HepG2 (cell line): ENCODE data around the gene SLC17A9. TPM values are rescaled to one million over a fixed set of nuclear protein-coding genes. Genes with fewer than 3 reads are reported as not detected.
A peak's percentile ranks its signal among the peaks of the same experiment; 100 is the strongest.

ENCODE experiments used
- ATAC-seq: fragments of 200-7000 bp; cut with Tn5 transposase; 3 replicates; pipeline ENCODE4 v1.9.1; 2020; ENCODE audit warnings: mild to moderate bottlenecking, moderate library complexity
- BruUV-seq: library from RNA; stranded (reverse); fragments of 400-500 nt; replicated peaks from 2 replicates; lab custom pipeline; 2021; lab: Mats Ljungman, UMichigan
- CTCF ChIA-PET: fragments of 300-600 bp; formaldehyde crosslinking; extraction: SDS; loops from one replicate; lab custom pipeline; 2021; ENCODE audit warnings: low total read pairs, inconsistent platforms, low intra/inter-chr PET ratio; lab: Yijun Ruan, JAX
- POLR2A ChIA-PET: fragments of 350-600 bp; sonication (Branson Sonifier 250); formaldehyde crosslinking; loops from one replicate; lab custom pipeline; 2020; ENCODE audit warnings: antibody characterized with exemption, inconsistent platforms; lab: Yijun Ruan, JAX
- DNase-seq: peaks from one replicate; pipeline ENCODE4 v3.0.0-alpha.2; 2015; ENCODE audit warnings: low spot score
- FAIRE-seq: peaks from 3 replicates; lab custom pipeline; 2011; peaks lifted over from hg19 to GRCh38; lab: Jason Lieb, UNC
- H2AFZ ChIP-seq: one replicate; pipeline ENCODE4 v1.6.1; 2011; ENCODE audit warnings: low read length, inconsistent platforms
- H3K27ac ChIP-seq: fragments of 300-600 bp; 3 replicates; pipeline ENCODE4 v1.8.0; 2011; ENCODE audit warnings: mixed run types, mild to moderate bottlenecking, mixed read lengths, low read length, inconsistent platforms; ENCODE audit not compliant: insufficient read depth; ENCODE audit errors: extremely low read length
- H3K27me3 ChIP-seq, 2 experiments: fragments of 200-600 bp in 1 of 2; 2 replicates in 1 of 2; 3 replicates in 1 of 2; pipeline versions ENCODE4 v1.6.0 to v1.8.0; 2011; ENCODE audit warnings: low read length in 2 of 2, mild to moderate bottlenecking in 2 of 2, moderate library complexity in 2 of 2, inconsistent platforms in 1 of 2; ENCODE audit not compliant: insufficient read depth in 2 of 2, control insufficient read depth in 1 of 2
- H3K36me3 ChIP-seq, 2 experiments: fragments of 200-600 bp in 1 of 2; replicated peaks in 1 of 2; 2 replicates in 1 of 2; 3 replicates in 1 of 2; pipeline versions ENCODE4 v1.5.1 to v1.8.0; 2011; ENCODE audit warnings: low read length in 2 of 2, inconsistent platforms in 1 of 2; ENCODE audit not compliant: insufficient read depth in 2 of 2, control insufficient read depth in 1 of 2
- H3K4me1 ChIP-seq: 2 replicates; pipeline ENCODE4 v1.5.1; 2012; ENCODE audit warnings: low read length, inconsistent platforms; ENCODE audit not compliant: insufficient read depth
- H3K4me2 ChIP-seq: 2 replicates; pipeline ENCODE4 v1.6.0; 2011; ENCODE audit warnings: low read depth, low read length, inconsistent platforms
- H3K4me3 ChIP-seq, 3 experiments: fragments of 200-600 bp in 1 of 3; sonication (generic), shearing (Covaris generic) in 1 of 3; replicated peaks in 1 of 3; 2 replicates each; pipeline ENCODE4 v1.5.1; 2011 to 2016; ENCODE audit warnings: low read length in 3 of 3, inconsistent platforms in 2 of 3, low read depth in 2 of 3, mild to moderate bottlenecking in 2 of 3, control low read depth in 1 of 3, mixed read lengths in 1 of 3; ENCODE audit not compliant: insufficient read depth in 1 of 3
- H3K79me2 ChIP-seq: one replicate; pipeline ENCODE4 v1.6.1; 2011; ENCODE audit warnings: low read length, inconsistent platforms; ENCODE audit not compliant: insufficient read depth
- H3K9ac ChIP-seq: 2 replicates; pipeline ENCODE4 v1.6.0; 2011; ENCODE audit warnings: mild to moderate bottlenecking, low read depth, low read length, inconsistent platforms; ENCODE audit not compliant: insufficient read depth
- H3K9me3 ChIP-seq: 2 replicates; pipeline ENCODE4 v1.5.1; 2012; ENCODE audit warnings: mild to moderate bottlenecking, low read length
- H4K20me1 ChIP-seq: 2 replicates; pipeline ENCODE4 v1.6.0; 2011; ENCODE audit warnings: inconsistent platforms, mild to moderate bottlenecking, low read length, moderate library complexity; ENCODE audit not compliant: insufficient read depth
- AKAP8 ChIP-seq: sonication (generic); formaldehyde crosslinking; IDR thresholded peaks from 2 replicates; pipeline ENCODE4 v1.5.1; 2020; ENCODE audit warnings: mild to moderate bottlenecking, missing genetic modification reagents
- ARNT ChIP-seq: fragments of 450-650 bp; IDR thresholded peaks from 2 replicates; pipeline ENCODE4 v1.6.1; 2017
- ATF3 ChIP-seq: sonication (generic); formaldehyde crosslinking; IDR thresholded peaks from 2 replicates; pipeline ENCODE4 v1.4.0; 2020; ENCODE audit warnings: missing genetic modification reagents
- ATF7-NPFF ChIP-seq: sonication (generic); formaldehyde crosslinking; IDR thresholded peaks from 2 replicates; pipeline ENCODE4 v1.8.1; 2023; ENCODE audit warnings: mild to moderate bottlenecking, low read depth, missing genetic modification reagents, moderate library complexity
- CREB1 ChIP-seq, 2 experiments: fragments of 450-650 bp in 1 of 2; IDR thresholded peaks; 2 replicates each; pipeline ENCODE4 v1.6.1; 2016 to 2017; ENCODE audit warnings: control low read depth in 1 of 2, mild to moderate bottlenecking in 1 of 2, missing compliant biosample characterization in 1 of 2, missing genetic modification characterization in 1 of 2
- FOSL2 ChIP-seq: sonication (generic); formaldehyde crosslinking; IDR thresholded peaks from 2 replicates; pipeline ENCODE4 v1.4.0; 2020; ENCODE audit warnings: missing genetic modification reagents
- GATA4 ChIP-seq: sonication (generic); IDR thresholded peaks from 2 replicates; pipeline ENCODE4 v1.6.1; 2016; ENCODE audit warnings: antibody characterized with exemption, low read depth, borderline replicate concordance
- HCFC1 ChIP-seq: fragments of 150-350 bp; IDR thresholded peaks from 2 replicates; pipeline ENCODE4 v1.6.1; 2014; ENCODE audit warnings: low read depth, low read length
- HES4 ChIP-seq: sonication (generic); formaldehyde crosslinking; IDR thresholded peaks from 2 replicates; pipeline ENCODE4 v1.9.0; 2021; ENCODE audit warnings: mild to moderate bottlenecking, missing genetic modification reagents, borderline replicate concordance
- MAF1 ChIP-seq: sonication (generic); formaldehyde crosslinking; IDR thresholded peaks from 2 replicates; pipeline ENCODE4 v1.5.0; 2020; ENCODE audit warnings: missing genetic modification reagents, borderline replicate concordance
- NRL ChIP-seq: sonication (generic); formaldehyde crosslinking; IDR thresholded peaks from 2 replicates; pipeline ENCODE4 v1.5.0; 2020; ENCODE audit warnings: missing genetic modification reagents, mild to moderate bottlenecking, moderate library complexity, borderline replicate concordance
- PHF20 ChIP-seq: sonication (generic); formaldehyde crosslinking; IDR thresholded peaks from 2 replicates; pipeline ENCODE4 v1.5.0; 2020; ENCODE audit warnings: mild to moderate bottlenecking, missing genetic modification reagents
- RFX3 ChIP-seq: IDR thresholded peaks from 2 replicates; pipeline ENCODE4 v1.6.1; 2016; ENCODE audit warnings: missing biosample characterization, missing genetic modification reagents
- RXRA ChIP-seq: sonication (generic); formaldehyde crosslinking; IDR thresholded peaks from 2 replicates; pipeline ENCODE4 v1.5.1; 2020; ENCODE audit warnings: missing genetic modification reagents
- ZBTB1 ChIP-seq: sonication (generic); formaldehyde crosslinking; IDR thresholded peaks from 2 replicates; pipeline ENCODE4 v1.4.0; 2020; ENCODE audit warnings: missing genetic modification reagents, borderline replicate concordance
- ZFY ChIP-seq: sonication (generic); formaldehyde crosslinking; IDR thresholded peaks from 2 replicates; pipeline ENCODE4 v1.4.0; 2020; ENCODE audit warnings: missing genetic modification reagents
- ZNF121 ChIP-seq: sonication (generic); formaldehyde crosslinking; IDR thresholded peaks from 2 replicates; pipeline ENCODE4 v1.5.0; 2020; ENCODE audit warnings: mild to moderate bottlenecking, missing genetic modification reagents
- ZNF205 ChIP-seq: IDR thresholded peaks from 2 replicates; pipeline ENCODE4 v1.6.1; 2018; ENCODE audit warnings: missing biosample characterization, missing genetic modification reagents
- ZNF331 ChIP-seq: sonication (generic); formaldehyde crosslinking; IDR thresholded peaks from 2 replicates; pipeline ENCODE4 v1.4.0; 2020; ENCODE audit warnings: missing genetic modification reagents
- ZNF570 ChIP-seq: sonication (generic); formaldehyde crosslinking; IDR thresholded peaks from 2 replicates; pipeline ENCODE4 v1.4.0; 2020; ENCODE audit warnings: mild to moderate bottlenecking, missing genetic modification reagents, borderline replicate concordance
- ZNF768 ChIP-seq: sonication (generic); formaldehyde crosslinking; IDR thresholded peaks from 2 replicates; pipeline ENCODE4 v1.4.0; 2020; ENCODE audit warnings: missing genetic modification reagents
- WGBS: methylation state at CpG from one replicate; pipeline ENCODE4 v1.1.6; 2017; ENCODE audit warnings: low lambda C conversion rate; 5-methylcytosine and 5-hydroxymethylcytosine counted together
- in situ Hi-C: cut with HindIII; loops from 2 replicates; pipeline ENCODE4 v1.10.0; 2017; ENCODE audit warnings: low pct_unique_long_range_greater_than_20kb; ENCODE audit not compliant: extremely low pct_ligation_motif_present
- intact Hi-C: fragments of 100-400 bp; cut with micrococcal nuclease; formaldehyde crosslinking; loops from one replicate; pipeline ENCODE4 v1.10.0; 2022; ENCODE audit not compliant: unreplicated experiment
- polyA plus RNA-seq, 8 experiments: library from polyadenylated mRNA; depleted of rRNA in 3 of 8; stranded (reverse) in 7 of 8; unstranded in 1 of 8; fragments of >200 nt; fragmentation: Illumina TruSeq in 4 of 8; extraction: Trizol in 4 of 8; gene quantifications; 2 replicates each; pipeline versions ENCODE4 v1.2.1 to v1.2.3, GENCODE V29; 2011 to 2016; ENCODE audit warnings: low read depth in 4 of 8, missing spikeins in 1 of 8, mixed read lengths in 1 of 8; ENCODE audit not compliant: insufficient read depth in 1 of 8
- total RNA-seq, 5 experiments: library from RNA; depleted of rRNA; stranded (reverse); fragments of >200 nt; fragmentation: Illumina TruSeq; extraction: Trizol; gene quantifications; 2 replicates each; pipeline ENCODE4 v1.2.3, GENCODE V29; 2016; ENCODE audit warnings: low read depth in 1 of 5
- TF ChIP-seq, protein P1 (sequence below): sonication (generic); formaldehyde crosslinking; IDR thresholded peaks from 2 replicates; pipeline ENCODE4 v1.8.1; 2022; ENCODE audit warnings: low read depth, mild to moderate bottlenecking, missing genetic modification reagents
- TF ChIP-seq, protein P2 (sequence below): sonication (generic); formaldehyde crosslinking; IDR thresholded peaks from 2 replicates; pipeline ENCODE4 v1.4.0; 2020; ENCODE audit warnings: missing genetic modification reagents

The SLC17A9 gene
- total and polyA plus RNA-seq, 2 of the 13 experiments (the other 11 are each of a cell fraction or from before 2014, with no cell fraction given): 110 to 191 TPM

DNA sequence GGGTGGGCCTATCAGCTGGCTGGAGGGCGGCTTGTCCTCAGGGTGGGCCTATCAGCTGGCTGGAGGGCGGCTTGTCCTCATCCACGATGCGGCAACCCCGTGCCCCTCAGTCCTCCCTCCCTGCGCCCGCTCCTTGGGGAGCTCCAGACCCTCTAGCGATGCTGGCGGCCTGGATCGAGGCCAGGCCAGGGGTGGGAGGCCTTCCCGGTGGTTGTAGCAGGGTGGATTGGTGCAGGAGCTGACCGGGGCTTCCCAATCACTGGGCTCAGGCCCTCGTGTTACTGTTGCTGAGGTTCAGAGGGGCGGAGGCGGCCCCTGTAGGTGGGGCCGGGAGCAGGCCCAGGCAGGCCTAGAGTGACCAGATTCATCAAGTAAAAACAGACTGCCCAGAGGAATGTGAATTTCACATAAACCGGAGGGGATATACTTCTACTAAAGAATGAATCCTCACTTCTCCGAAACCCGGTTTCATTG lies 8.8 kb downstream of the SLC17A9 start (continued):
- peak; percentile 31; the same call in 1 of the 2 replicates for TF ChIP-seq AKAP8 (CRISPR knock-in tag)
- no peak for TF ChIP-seq CREB1 (IDR thresholded peaks at IDR 0.05)
- TF ChIP-seq CREB1 (CRISPR knock-in tag; IDR thresholded peaks at IDR 0.05): no peak
- TF ChIP-seq ATF3 (CRISPR knock-in tag): no peak
- TF ChIP-seq HES4 (CRISPR knock-in tag): no peak
- 0 out of 2 replicates have a peak, but pooled peaks have one; percentile 24 for TF ChIP-seq ZFY (CRISPR knock-in tag)
- no peak for TF ChIP-seq RXRA
- TF ChIP-seq NRL: no peak
- TF ChIP-seq HCFC1: no peak
- TF ChIP-seq ZNF331: no peak
- no peak for TF ChIP-seq ZNF205 (CRISPR knock-in tag)
- no peak for TF ChIP-seq ARNT
- no peak for TF ChIP-seq ZNF121 (CRISPR knock-in tag)
- TF ChIP-seq, all 625 proteins: peak for 6

- no TSS peak for BruUV-seq
- no peak overlapping the region for H3K4me3 ChIP-seq
- no peak overlapping the region for H3K27ac ChIP-seq
- peaks cover 11% of the 10 kb centered on the region for H3K79me2 ChIP-seq
- H3K36me3 ChIP-seq: peaks cover 76 to 93% of the 10 kb centered on the region in 2 experiments
- H4K20me1 ChIP-seq: peaks cover 72% of the 10 kb centered on the region; the same call in 1 of the 2 replicates
- in situ Hi-C loops (no loop called here), intact Hi-C loops (no loop called here)
- ChIA-PET POLR2A (interaction anchor here (1.3 kb wide), 1 partner anchor 9 kb away, joined by 3 read pairs; no protein-coding TSS in a partner anchor), CTCF (no interaction called here)
- no peak overlapping the region for H3K4me2 ChIP-seq
- WGBS: 95% methylated on average over 8 of the region's 8 CpGs
- FAIRE-seq (no peak), DNase-seq (no peak), ATAC-seq (no peak)
- H3K4me1 ChIP-seq: peaks cover 13% of the 10 kb centered on the region
- no peaks in the 10 kb centered on the region for H3K9me3 ChIP-seq
- H3K27me3 ChIP-seq: no peaks in the 10 kb centered on the region
- no peak overlapping the region for H3K9ac ChIP-seq
- no peak overlapping the region for H2AFZ ChIP-seq
- TF ChIP-seq, protein P1, sequence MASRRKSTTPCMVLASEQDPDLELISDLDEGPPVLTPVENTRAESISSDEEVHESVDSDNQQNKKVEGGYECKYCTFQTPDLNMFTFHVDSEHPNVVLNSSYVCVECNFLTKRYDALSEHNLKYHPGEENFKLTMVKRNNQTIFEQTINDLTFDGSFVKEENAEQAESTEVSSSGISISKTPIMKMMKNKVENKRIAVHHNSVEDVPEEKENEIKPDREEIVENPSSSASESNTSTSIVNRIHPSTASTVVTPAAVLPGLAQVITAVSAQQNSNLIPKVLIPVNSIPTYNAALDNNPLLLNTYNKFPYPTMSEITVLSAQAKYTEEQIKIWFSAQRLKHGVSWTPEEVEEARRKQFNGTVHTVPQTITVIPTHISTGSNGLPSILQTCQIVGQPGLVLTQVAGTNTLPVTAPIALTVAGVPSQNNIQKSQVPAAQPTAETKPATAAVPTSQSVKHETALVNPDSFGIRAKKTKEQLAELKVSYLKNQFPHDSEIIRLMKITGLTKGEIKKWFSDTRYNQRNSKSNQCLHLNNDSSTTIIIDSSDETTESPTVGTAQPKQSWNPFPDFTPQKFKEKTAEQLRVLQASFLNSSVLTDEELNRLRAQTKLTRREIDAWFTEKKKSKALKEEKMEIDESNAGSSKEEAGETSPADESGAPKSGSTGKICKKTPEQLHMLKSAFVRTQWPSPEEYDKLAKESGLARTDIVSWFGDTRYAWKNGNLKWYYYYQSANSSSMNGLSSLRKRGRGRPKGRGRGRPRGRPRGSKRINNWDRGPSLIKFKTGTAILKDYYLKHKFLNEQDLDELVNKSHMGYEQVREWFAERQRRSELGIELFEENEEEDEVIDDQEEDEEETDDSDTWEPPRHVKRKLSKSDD (CRISPR knock-in tag): no peak
- no peak for TF ChIP-seq PHF20 (CRISPR knock-in tag)
- TF ChIP-seq RFX3 (CRISPR knock-in tag): no peak
- no peak for TF ChIP-seq MAF1 (CRISPR knock-in tag)
- TF ChIP-seq GATA4: no peak
- TF ChIP-seq FOSL2 (CRISPR knock-in tag): no peak
- TF ChIP-seq ZNF768 (CRISPR knock-in tag): no peak
- TF ChIP-seq ZNF570 (CRISPR knock-in tag): no peak
- no peak for TF ChIP-seq ATF7-NPFF (CRISPR knock-in tag)
- TF ChIP-seq ZBTB1: no peak
- no peak for TF ChIP-seq NRL
- TF ChIP-seq AKAP8 (CRISPR knock-in tag): no peak
- TF ChIP-seq, protein P2, sequence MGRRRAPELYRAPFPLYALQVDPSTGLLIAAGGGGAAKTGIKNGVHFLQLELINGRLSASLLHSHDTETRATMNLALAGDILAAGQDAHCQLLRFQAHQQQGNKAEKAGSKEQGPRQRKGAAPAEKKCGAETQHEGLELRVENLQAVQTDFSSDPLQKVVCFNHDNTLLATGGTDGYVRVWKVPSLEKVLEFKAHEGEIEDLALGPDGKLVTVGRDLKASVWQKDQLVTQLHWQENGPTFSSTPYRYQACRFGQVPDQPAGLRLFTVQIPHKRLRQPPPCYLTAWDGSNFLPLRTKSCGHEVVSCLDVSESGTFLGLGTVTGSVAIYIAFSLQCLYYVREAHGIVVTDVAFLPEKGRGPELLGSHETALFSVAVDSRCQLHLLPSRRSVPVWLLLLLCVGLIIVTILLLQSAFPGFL (CRISPR knock-in tag): no peak
These were observed 9.3 kb downstream of the SLC17A9 start for GRCh38 chr20:62961799-62962198.
